Activated CD4-positive, alpha-beta T cell treated with anti-CD3 and anti-CD28 coated beads, Interleukin-2, amount 50 U/mL, for 24 hours (primary cell): ENCODE results near the gene DNMBP.
"Not testable (repeated sequence)": the region's sequence is repeated elsewhere in the genome, so short reads cannot be mapped to it uniquely, and the experiment has no call there.

Experiments
- DNase-seq, 2 donors: peaks; one replicate each; pipeline ENCODE4 v3.0.0-alpha.2; 2020; ENCODE audit warnings: low read depth in 1 of 2, low spot score in 1 of 2

Gene DNMBP

GRCh38 chr10:99993701-99994689 is 15.8 kb downstream of the DNMBP start:
- DNase-seq: peak in 1 of 2 donors; percentile 33

GRCh38 chr10:99985637-99986036 is 24.1 kb downstream of the DNMBP start:
- DNase-seq: not testable (repeated sequence)

- DNase-seq: no peak
Observed at GRCh38 chr10:99984211-99985034, 25.3 kb downstream of the DNMBP start.

GRCh38 chr10:99983280-99983988 is 26.3 kb downstream of the DNMBP start:
- DNase-seq: no peak

- no peak for DNase-seq
Observed at GRCh38 chr10:99982728-99983127, 27.0 kb downstream of the DNMBP start.

GRCh38 chr10:99981581-99982199 is 28.1 kb downstream of the DNMBP start:
- no peak for DNase-seq

- DNase-seq: no peak
Observed at GRCh38 chr10:99979066-99979685, 30.6 kb downstream of the DNMBP start.

- DNase-seq: no peak
Observed at GRCh38 chr10:99977916-99978315, 31.8 kb downstream of the DNMBP start.

GRCh38 chr10:99976886-99977665 is 32.7 kb downstream of the DNMBP start:
- DNase-seq: no peak

- no peak for DNase-seq
Observed at GRCh38 chr10:99975942-99976809, 33.6 kb downstream of the DNMBP start.

- no peak for DNase-seq
Observed at GRCh38 chr10:99975106-99975829, 34.5 kb downstream of the DNMBP start.

- no peak for DNase-seq
Observed at GRCh38 chr10:99973190-99973589, 36.6 kb downstream of the DNMBP start.

- no peak for DNase-seq
Observed at GRCh38 chr10:99967961-99968360, 41.8 kb downstream of the DNMBP start.

- no peak for DNase-seq
Observed at GRCh38 chr10:99966306-99966705, 43.4 kb downstream of the DNMBP start.

GRCh38 chr10:99965700-99966099 is 44.0 kb downstream of the DNMBP start:
- no peak for DNase-seq

GRCh38 chr10:99964791-99965190 is 45.0 kb downstream of the DNMBP start:
- DNase-seq: no peak

GRCh38 chr10:99963467-99964165 is 46.1 kb downstream of the DNMBP start:
- not testable (repeated sequence) for DNase-seq
